Gastroesophageal sphincter (tissue), 4 donors: ENCODE measurements around the gene CHST11. TPM values are rescaled to one million over a fixed set of nuclear protein-coding genes. Genes with fewer than 3 reads are reported as not detected.

Experiments used
- ATAC-seq: fragments of 150-250 bp; one replicate; pipeline ENCODE4 v1.9.1; 2016; ENCODE audit warnings: mild to moderate bottlenecking, moderate library complexity
- H3K27ac ChIP-seq, 4 donors: fragments of 200-600 bp; sonication (generic) in 3 of 4; 1 replicate in 3 of 4; 2 replicates in 1 of 4; pipeline ENCODE4 v1.5.1; 2016 to 2019
- H3K27me3 ChIP-seq: fragments of 200-600 bp; sonication (generic); one replicate; pipeline ENCODE4 v1.5.1; 2019
- H3K36me3 ChIP-seq, 2 donors: fragments of 200-600 bp; sonication (generic); one replicate each; pipeline ENCODE4 v1.5.1; 2019; ENCODE audit warnings: control low read depth in 1 of 2
- H3K4me1 ChIP-seq, 3 donors: fragments of 200-600 bp; sonication (generic); 1 replicate in 2 of 3; 2 replicates in 1 of 3; pipeline ENCODE4 v1.5.1; 2016 to 2019; ENCODE audit warnings: control low read depth in 2 of 3
- H3K4me3 ChIP-seq, 2 donors: fragments of 200-600 bp; sonication (generic); one replicate each; pipeline ENCODE4 v1.5.1; 2019; ENCODE audit warnings: mild to moderate bottlenecking in 1 of 2, moderate library complexity in 1 of 2
- H3K9me3 ChIP-seq, 3 donors: fragments of 200-600 bp; sonication (generic); one replicate each; pipeline ENCODE4 v1.5.1; 2017 to 2019; ENCODE audit warnings: control low read depth in 2 of 3
- EP300 ChIP-seq: sonication (generic); formaldehyde crosslinking; IDR thresholded peaks from one replicate; pipeline ENCODE4 v1.6.1; 2017; ENCODE audit warnings: antibody characterized with exemption, mild to moderate bottlenecking
- POLR2A ChIP-seq, 2 donors: fragments of 450-650 bp; IDR thresholded peaks; one replicate each; pipeline ENCODE4 v1.6.1; 2017; ENCODE audit warnings: antibody characterized with exemption in 2 of 2, mild to moderate bottlenecking in 2 of 2, moderate library complexity in 1 of 2
- POLR2AphosphoS5 ChIP-seq: sonication (generic); formaldehyde crosslinking; IDR thresholded peaks from one replicate; pipeline ENCODE4 v1.6.1; 2017; ENCODE audit warnings: antibody characterized with exemption
- WGBS, 2 donors: methylation state at CpG; one replicate each; pipeline ENCODE4 v1.1.5; 2018; ENCODE audit warnings: low coverage in 1 of 2; 5-methylcytosine and 5-hydroxymethylcytosine counted together
- total RNA-seq, 4 donors: library from RNA; depleted of rRNA; stranded (reverse); fragments of >200 nt; gene quantifications; one replicate each; pipeline ENCODE4 v1.1.0, GENCODE V29; 2016
- TF ChIP-seq, protein P1 (sequence below), 4 experiments: fragments of 200-600 bp in 2 of 4; fragments of 450-650 bp in 2 of 4; sonication (generic) in 1 of 4; IDR thresholded peaks; one replicate each; pipeline ENCODE4 v1.5.1; 2017 to 2019; ENCODE audit warnings: antibody characterized with exemption in 4 of 4, mild to moderate bottlenecking in 2 of 4, moderate library complexity in 2 of 4

CHST11 gene
- total RNA-seq, 4 donors from 2014 or later = 4.3 to 15.6 (median 11.0) TPM

DNA sequence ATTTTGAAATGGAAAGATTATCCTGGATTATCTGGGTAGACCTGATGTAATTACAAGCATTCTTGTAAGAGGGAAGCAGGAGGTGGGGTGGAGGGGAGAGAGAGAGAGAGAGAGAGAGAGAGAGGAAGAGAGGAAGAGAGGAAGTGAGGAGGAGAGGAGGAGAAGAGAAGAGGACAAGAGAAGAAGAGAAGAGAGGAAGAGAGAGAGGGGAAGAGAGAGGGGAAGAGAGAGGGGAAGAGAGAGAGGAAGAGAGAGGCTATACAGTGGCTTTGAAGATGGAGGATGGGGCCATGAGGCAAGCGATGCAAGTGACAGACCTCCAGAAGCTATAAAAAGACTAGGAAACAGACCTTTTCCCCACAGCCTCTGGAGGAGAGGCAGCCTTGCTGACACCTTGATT lies 13.7 kb upstream of the CHST11 start:
- no peak for ATAC-seq
- 38 to 100% methylated on average over 1 of the region's 1 CpG for WGBS, 2 donors
- no peaks in the 10 kb centered on the region for H3K4me1 ChIP-seq

GRCh38 chr12:104446646-104447421 lies 9.9 kb upstream of the CHST11 start:
- H3K9me3 ChIP-seq = no peaks in the 10 kb centered on the region
- H3K27me3 ChIP-seq = no peaks in the 10 kb centered on the region
- no peaks in the 10 kb centered on the region for H3K36me3 ChIP-seq
- H3K4me3 ChIP-seq = no peak overlapping the region
- TF ChIP-seq POLR2AphosphoS5 (no peak), POLR2A (IDR thresholded peaks at IDR 0.05) (no peak), EP300 (no peak)
- TF ChIP-seq, protein P1, sequence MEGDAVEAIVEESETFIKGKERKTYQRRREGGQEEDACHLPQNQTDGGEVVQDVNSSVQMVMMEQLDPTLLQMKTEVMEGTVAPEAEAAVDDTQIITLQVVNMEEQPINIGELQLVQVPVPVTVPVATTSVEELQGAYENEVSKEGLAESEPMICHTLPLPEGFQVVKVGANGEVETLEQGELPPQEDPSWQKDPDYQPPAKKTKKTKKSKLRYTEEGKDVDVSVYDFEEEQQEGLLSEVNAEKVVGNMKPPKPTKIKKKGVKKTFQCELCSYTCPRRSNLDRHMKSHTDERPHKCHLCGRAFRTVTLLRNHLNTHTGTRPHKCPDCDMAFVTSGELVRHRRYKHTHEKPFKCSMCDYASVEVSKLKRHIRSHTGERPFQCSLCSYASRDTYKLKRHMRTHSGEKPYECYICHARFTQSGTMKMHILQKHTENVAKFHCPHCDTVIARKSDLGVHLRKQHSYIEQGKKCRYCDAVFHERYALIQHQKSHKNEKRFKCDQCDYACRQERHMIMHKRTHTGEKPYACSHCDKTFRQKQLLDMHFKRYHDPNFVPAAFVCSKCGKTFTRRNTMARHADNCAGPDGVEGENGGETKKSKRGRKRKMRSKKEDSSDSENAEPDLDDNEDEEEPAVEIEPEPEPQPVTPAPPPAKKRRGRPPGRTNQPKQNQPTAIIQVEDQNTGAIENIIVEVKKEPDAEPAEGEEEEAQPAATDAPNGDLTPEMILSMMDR (IDR thresholded peaks at IDR 0.05) = no peak
- 90 to 91% methylated on average over 5 of the region's 5 CpGs for WGBS, 2 donors
- ATAC-seq = no peak
- no peaks in the 10 kb centered on the region for H3K4me1 ChIP-seq
- no peak overlapping the region for H3K27ac ChIP-seq

More for the DNA sequence above, 13.7 kb upstream of the CHST11 start:
- Histone ChIP-seq H3K27ac (no peak overlapping the region), H3K36me3 (no peaks in the 10 kb centered on the region), H3K9me3 (no peaks in the 10 kb centered on the region), H3K4me3 (no peak overlapping the region), H3K27me3 (no peaks in the 10 kb centered on the region)
- no peak for TF ChIP-seq POLR2A (IDR thresholded peaks at IDR 0.05)
- no peak for TF ChIP-seq POLR2AphosphoS5
- TF ChIP-seq EP300 = no peak
- TF ChIP-seq, protein P1 (IDR thresholded peaks at IDR 0.05) = no peak

DNA sequence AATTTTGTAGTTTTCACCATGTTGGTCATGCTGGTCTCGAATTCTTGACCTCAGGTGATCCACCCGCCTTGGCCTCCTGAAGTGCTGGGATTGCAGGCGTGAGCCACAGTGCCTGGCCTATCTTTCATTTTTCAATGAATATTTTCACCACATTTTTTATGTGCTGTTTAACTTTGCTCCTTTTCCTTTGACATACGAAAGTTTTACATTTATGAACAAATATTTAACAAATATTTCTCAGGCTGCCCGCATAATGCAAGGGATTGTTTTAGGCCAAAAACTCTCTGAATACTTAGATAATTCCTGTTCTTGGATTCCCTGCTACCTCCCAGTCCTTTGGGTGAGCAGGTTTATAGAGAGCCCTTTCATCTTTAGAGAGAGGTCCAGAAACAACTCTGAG lies 8.7 kb upstream of the CHST11 start:
- ATAC-seq = no peak
- H3K27me3 ChIP-seq = no peaks in the 10 kb centered on the region
- no peaks in the 10 kb centered on the region for H3K4me1 ChIP-seq
- no peak overlapping the region for H3K27ac ChIP-seq
- WGBS, 2 donors = 81 to 84% methylated on average over 5 of the region's 5 CpGs
- TF ChIP-seq POLR2A (IDR thresholded peaks at IDR 0.05) = no peak
- TF ChIP-seq, protein P1 (IDR thresholded peaks at IDR 0.05) = no peak
- TF ChIP-seq POLR2AphosphoS5 = no peak
- no peak overlapping the region for H3K4me3 ChIP-seq
- no peaks in the 10 kb centered on the region for H3K9me3 ChIP-seq
- H3K36me3 ChIP-seq = no peaks in the 10 kb centered on the region

GRCh38 chr12:104448451-104448850 lies 8.3 kb upstream of the CHST11 start:
- H3K9me3 ChIP-seq = no peaks in the 10 kb centered on the region
- TF ChIP-seq, protein P1 (IDR thresholded peaks at IDR 0.05) = no peak
- TF ChIP-seq POLR2A (IDR thresholded peaks at IDR 0.05) = no peak
- TF ChIP-seq POLR2AphosphoS5 = no peak
- TF ChIP-seq EP300 = no peak
- no peaks in the 10 kb centered on the region for H3K36me3 ChIP-seq
- H3K4me1 ChIP-seq = no peaks in the 10 kb centered on the region
- H3K27me3 ChIP-seq = no peaks in the 10 kb centered on the region
- ATAC-seq = no peak
- WGBS, 2 donors = 100% methylated on average over 1 of the region's 1 CpG
- no peak overlapping the region for H3K27ac ChIP-seq
- no peak overlapping the region for H3K4me3 ChIP-seq

GRCh38 chr12:104450700-104451099 lies 6.0 kb upstream of the CHST11 start:
- H3K36me3 ChIP-seq = no peaks in the 10 kb centered on the region
- peaks cover 0 to 4% (median 0%) of the 10 kb centered on the region in 3 donors for H3K4me1 ChIP-seq
- no peaks in the 10 kb centered on the region for H3K9me3 ChIP-seq
- no peak for ATAC-seq
- no peaks in the 10 kb centered on the region for H3K27me3 ChIP-seq
- no peak overlapping the region for H3K27ac ChIP-seq
- H3K4me3 ChIP-seq = no peak overlapping the region
- no peak for TF ChIP-seq POLR2A (IDR thresholded peaks at IDR 0.05)
- TF ChIP-seq POLR2AphosphoS5 = no peak
- TF ChIP-seq, protein P1 (IDR thresholded peaks at IDR 0.05) = no peak
- TF ChIP-seq EP300 = no peak
